ENCODE results near the gene NFXL1. TPM values are rescaled to one million over a fixed set of nuclear protein-coding genes. Genes with fewer than 3 reads are reported as not detected.

Gene NFXL1
- polyA plus RNA-seq, 2 of the 4 experiments (the other 2 are of a cell fraction) = 7.1 to 15.7 TPM

DNA sequence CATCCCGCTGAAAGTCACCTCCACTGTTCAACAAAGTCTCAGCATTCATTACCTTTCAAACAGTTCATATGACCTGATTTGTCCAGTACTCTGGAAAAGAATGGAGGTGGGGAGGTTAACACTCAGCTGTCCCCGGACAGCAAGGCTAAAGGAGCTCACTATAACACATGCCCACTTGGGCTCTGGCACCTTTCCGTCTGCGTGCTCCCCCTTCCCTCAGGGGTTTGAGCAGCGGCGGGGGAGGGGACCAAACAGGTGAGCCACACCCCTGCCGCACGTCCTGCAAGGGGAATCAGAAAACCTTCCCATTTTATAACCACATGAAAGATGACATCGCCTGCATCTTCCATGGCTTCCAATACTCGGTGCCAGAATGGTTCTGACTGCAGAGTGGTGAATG, 39.9 kb upstream of the NFXL1 start:
- ATAC-seq (no peak), DNase-seq (ENCODE audit: low read depth in 1 of 2, low spot score in 1 of 2) (no peak), FAIRE-seq (no peak)
- no peak overlapping the region for H3K27ac ChIP-seq
- WGBS (ENCODE audit: missing lambda C conversion rate) = 25% methylated on average over 7 of the region's 10 CpGs
- no peaks in the 10 kb centered on the region for H3K4me1 ChIP-seq
- TF ChIP-seq EP300 (IDR thresholded peaks at IDR 0.05) (no peak), RCOR1 (IDR thresholded peaks at IDR 0.05; ENCODE audit: low read depth, low read length) (no peak), FOSL2 (IDR thresholded peaks at IDR 0.05) (no peak), FOSL2 (CRISPR knock-in tag; IDR thresholded peaks at IDR 0.05) (no peak), FOSB (CRISPR knock-in tag; IDR thresholded peaks at IDR 0.05) (no peak), EHMT2 (IDR thresholded peaks at IDR 0.05; ENCODE audit: low read depth) (no peak), NR3C1 (IDR thresholded peaks at IDR 0.05) (no peak), PHF8 (IDR thresholded peaks at IDR 0.05; ENCODE audit: borderline replicate concordance, low read depth) (no peak), CEBPB (IDR thresholded peaks at IDR 0.05) (no peak)
- H3K9me3 ChIP-seq = no peaks in the 10 kb centered on the region
- POLR2A ChIA-PET = no interaction called here
- CTCF ChIA-PET = no interaction called here
- H3K4me3 ChIP-seq = no peak overlapping the region
- H3K4me2 ChIP-seq = no peak overlapping the region

DNA sequence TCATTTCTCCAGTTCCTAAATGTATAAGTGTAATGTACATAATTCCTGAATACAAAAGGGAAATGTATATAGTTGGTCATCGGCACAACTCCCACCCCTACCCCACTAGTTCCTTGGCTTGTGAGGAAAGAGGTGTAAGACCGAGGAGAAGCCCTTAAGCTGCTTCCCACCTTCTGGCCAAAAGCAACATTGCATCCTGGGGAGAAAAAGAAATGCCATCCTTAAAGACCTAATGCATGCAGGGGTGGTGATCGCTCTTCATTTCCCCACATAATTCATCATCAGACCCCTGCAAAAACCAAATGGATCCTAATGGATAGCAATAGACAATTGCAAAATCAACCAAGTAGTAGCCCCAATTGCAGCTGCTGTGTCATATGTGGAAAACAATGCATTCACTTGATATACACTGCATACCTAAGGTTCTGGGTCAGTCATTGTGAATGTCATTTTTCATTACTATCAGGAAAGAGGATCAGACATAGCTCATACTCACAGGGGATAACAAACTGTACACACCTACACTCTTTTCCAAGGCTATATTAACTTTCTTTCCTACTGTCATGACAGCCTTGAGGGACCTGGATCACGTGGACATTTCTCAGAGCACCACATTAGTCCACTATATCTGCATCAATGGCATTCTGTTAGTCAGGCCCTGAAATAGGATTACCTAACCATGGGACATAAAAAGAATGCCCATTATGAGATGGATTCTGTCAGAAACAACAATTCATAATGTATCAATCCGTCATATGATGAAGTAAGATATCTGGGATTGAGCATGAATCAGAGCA, 31.7 kb upstream of the NFXL1 start:
- H3K4me2 ChIP-seq = no peak overlapping the region
- H3K4me1 ChIP-seq = no peaks in the 10 kb centered on the region
- H3K9me3 ChIP-seq = no peaks in the 10 kb centered on the region
- ATAC-seq (no peak), FAIRE-seq (no peak), DNase-seq (ENCODE audit: low read depth in 1 of 2, low spot score in 1 of 2) (no peak)
- no peak overlapping the region for H3K4me3 ChIP-seq
- CTCF ChIA-PET = interaction anchor here (1.0 kb wide), 1 partner anchor 13 kb away, joined by 4 read pairs; no protein-coding TSS in a partner anchor
- WGBS (ENCODE audit: missing lambda C conversion rate) = 43% methylated on average over 5 of the region's 5 CpGs
- no peak overlapping the region for H3K27ac ChIP-seq
- POLR2A ChIA-PET = no interaction called here
- TF ChIP-seq KDM1A (IDR thresholded peaks at IDR 0.05; ENCODE audit: low read depth) (no peak), POLR2AphosphoS2 (conservative IDR thresholded peaks at IDR 0.05; ENCODE audit: low read length) (no peak), SMC3 (IDR thresholded peaks at IDR 0.05) (no peak)

DNA sequence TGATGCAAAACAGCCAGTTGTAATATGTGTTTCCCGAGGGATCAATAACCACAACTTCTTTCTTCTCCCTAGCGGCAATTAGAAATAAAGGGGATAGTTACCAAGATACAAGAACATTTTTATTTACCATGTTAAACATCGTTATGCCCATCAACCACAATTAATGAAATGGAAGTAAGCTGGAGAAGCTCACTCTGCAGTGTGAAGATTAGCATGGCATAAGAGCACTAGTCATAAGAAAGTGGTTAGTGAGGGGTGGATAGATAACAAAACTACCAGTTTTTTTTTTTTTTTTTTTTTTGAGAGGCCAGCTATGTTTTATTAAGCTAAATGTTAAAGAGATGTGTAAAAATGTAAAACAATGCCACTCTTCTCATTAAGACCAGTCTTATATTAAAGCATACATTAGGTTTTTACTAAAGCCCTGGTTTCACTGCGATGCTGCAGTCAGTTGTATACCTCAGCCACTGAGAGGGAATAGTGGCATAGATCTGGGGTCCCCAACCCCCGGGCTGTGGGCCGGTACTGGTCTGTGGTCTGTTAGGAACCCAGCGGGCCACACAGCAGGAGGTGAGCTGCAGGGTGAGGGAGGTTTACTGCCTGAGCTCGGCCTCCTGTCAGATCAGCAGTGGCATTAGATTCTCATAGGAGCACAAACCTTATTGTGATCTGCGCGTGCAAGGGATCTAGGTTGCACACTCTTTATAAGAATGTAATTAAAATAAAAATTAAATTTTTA, 27.9 kb upstream of the NFXL1 start:
- WGBS (ENCODE audit: missing lambda C conversion rate) = 47% methylated on average over 10 of the region's 10 CpGs
- ChIA-PET CTCF (no interaction called here), POLR2A (no interaction called here)
- DNase-seq (ENCODE audit: low read depth in 1 of 2, low spot score in 1 of 2) = no peak
- TF ChIP-seq MAFK (IDR thresholded peaks at IDR 0.05; ENCODE audit: partially characterized antibody) (no peak), RARB (CRISPR knock-in tag; IDR thresholded peaks at IDR 0.05) (no peak), CHD2 (IDR thresholded peaks at IDR 0.05; ENCODE audit: low read length, partially characterized antibody) (no peak), KDM5A (IDR thresholded peaks at IDR 0.05) (no peak), ZNF302 (CRISPR knock-in tag; IDR thresholded peaks at IDR 0.05) (no peak), KDM1A (IDR thresholded peaks at IDR 0.05; ENCODE audit: low read depth) (no peak), MYC (IDR thresholded peaks at IDR 0.05; ENCODE audit: borderline replicate concordance, low read length) (no peak)
- TF ChIP-seq, protein P1, sequence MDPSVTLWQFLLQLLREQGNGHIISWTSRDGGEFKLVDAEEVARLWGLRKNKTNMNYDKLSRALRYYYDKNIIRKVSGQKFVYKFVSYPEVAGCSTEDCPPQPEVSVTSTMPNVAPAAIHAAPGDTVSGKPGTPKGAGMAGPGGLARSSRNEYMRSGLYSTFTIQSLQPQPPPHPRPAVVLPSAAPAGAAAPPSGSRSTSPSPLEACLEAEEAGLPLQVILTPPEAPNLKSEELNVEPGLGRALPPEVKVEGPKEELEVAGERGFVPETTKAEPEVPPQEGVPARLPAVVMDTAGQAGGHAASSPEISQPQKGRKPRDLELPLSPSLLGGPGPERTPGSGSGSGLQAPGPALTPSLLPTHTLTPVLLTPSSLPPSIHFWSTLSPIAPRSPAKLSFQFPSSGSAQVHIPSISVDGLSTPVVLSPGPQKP (IDR thresholded peaks at IDR 0.05; ENCODE audit: low read depth, low read length) = no peak
- no peaks in the 10 kb centered on the region for H3K9me3 ChIP-seq
- no peak for FAIRE-seq
- no peak overlapping the region for H3K27ac ChIP-seq
- H3K4me2 ChIP-seq = no peak overlapping the region
- no peak overlapping the region for H3K4me3 ChIP-seq
- no peak for ATAC-seq
- H3K4me1 ChIP-seq = no peaks in the 10 kb centered on the region

DNA sequence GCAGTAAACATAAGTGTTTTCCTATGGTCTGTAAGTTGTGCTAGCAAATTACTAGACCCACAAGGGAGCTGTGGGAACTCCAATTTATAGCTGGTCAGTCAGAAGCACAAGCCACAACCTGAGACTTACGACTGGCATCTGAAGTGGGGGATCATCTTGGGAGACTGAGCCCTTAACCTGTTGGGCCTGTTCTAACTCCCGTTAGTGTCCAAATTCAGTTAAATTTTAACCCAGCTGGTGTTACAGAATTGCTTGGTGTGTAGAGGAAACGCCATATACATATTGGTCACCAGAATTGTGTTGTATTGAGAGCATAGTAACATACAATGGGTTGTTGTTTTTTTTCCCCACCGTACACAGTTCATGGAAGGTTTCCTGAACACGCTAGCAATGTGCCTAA, 25.1 kb upstream of the NFXL1 start:
- no peak for ATAC-seq
- H3K9me3 ChIP-seq = no peaks in the 10 kb centered on the region
- ChIA-PET POLR2A (no interaction called here), CTCF (no interaction called here)
- H3K4me2 ChIP-seq = no peak overlapping the region
- no peak overlapping the region for H3K27ac ChIP-seq
- no peak for DNase-seq (ENCODE audit: low read depth in 1 of 2, low spot score in 1 of 2)
- TF ChIP-seq EHF (CRISPR knock-in tag; IDR thresholded peaks at IDR 0.05) (no peak), ZSCAN20 (CRISPR knock-in tag; IDR thresholded peaks at IDR 0.05) (no peak), ZC3H11A (IDR thresholded peaks at IDR 0.05) (no peak)
- TF ChIP-seq, protein P2, sequence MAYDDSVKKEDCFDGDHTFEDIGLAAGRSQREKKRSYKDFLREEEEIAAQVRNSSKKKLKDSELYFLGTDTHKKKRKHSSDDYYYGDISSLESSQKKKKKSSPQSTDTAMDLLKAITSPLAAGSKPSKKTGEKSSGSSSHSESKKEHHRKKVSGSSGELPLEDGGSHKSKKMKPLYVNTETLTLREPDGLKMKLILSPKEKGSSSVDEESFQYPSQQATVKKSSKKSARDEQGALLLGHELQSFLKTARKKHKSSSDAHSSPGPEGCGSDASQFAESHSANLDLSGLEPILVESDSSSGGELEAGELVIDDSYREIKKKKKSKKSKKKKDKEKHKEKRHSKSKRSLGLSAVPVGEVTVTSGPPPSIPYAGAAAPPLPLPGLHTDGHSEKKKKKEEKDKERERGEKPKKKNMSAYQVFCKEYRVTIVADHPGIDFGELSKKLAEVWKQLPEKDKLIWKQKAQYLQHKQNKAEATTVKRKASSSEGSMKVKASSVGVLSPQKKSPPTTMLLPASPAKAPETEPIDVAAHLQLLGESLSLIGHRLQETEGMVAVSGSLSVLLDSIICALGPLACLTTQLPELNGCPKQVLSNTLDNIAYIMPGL (CRISPR knock-in tag; IDR thresholded peaks at IDR 0.05; ENCODE audit: borderline replicate concordance) = no peak
- H3K4me3 ChIP-seq = no peak overlapping the region
- H3K4me1 ChIP-seq = no peaks in the 10 kb centered on the region
- no peak for FAIRE-seq
- WGBS (ENCODE audit: missing lambda C conversion rate) = 32% methylated on average over 5 of the region's 5 CpGs
